AG10803 (cell line): Measurements from ENCODE around the gene NSG1.

Experiments used
- DNase-seq: peaks from one replicate; pipeline ENCODE4 v3.0.0; 2010; ENCODE audit warnings: low read depth
- H3K4me3 ChIP-seq: 2 replicates; pipeline ENCODE4 v1.5.1; 2011; ENCODE audit warnings: mild to moderate bottlenecking, low read length, control low read depth
- CTCF ChIP-seq: conservative IDR thresholded peaks from 2 replicates; pipeline ENCODE4 v1.5.1; 2011; ENCODE audit warnings: mild to moderate bottlenecking, low read length, control low read depth, inconsistent platforms

Gene NSG1

GRCh38 chr4:4391866-4392265 is 5.0 kb downstream of the NSG1 start:
- DNase-seq, result no peak
- TF ChIP-seq CTCF, result no peak
- no peak overlapping the region for H3K4me3 ChIP-seq

GRCh38 chr4:4392501-4393183 is 5.7 kb downstream of the NSG1 start:
- H3K4me3 ChIP-seq, result no peak overlapping the region
- no peak for TF ChIP-seq CTCF
- no peak for DNase-seq

GRCh38 chr4:4394644-4395043 is 7.7 kb downstream of the NSG1 start:
- no peak for TF ChIP-seq CTCF
- no peak for DNase-seq
- H3K4me3 ChIP-seq, result no peak overlapping the region

- no peak for DNase-seq
- no peak overlapping the region for H3K4me3 ChIP-seq
- TF ChIP-seq CTCF, result no peak
Observed at GRCh38 chr4:4395371-4395770, 8.5 kb downstream of the NSG1 start.

GRCh38 chr4:4395849-4396627 is 9.1 kb downstream of the NSG1 start:
- H3K4me3 ChIP-seq, result no peak overlapping the region
- DNase-seq, result peak; percentile 13
- TF ChIP-seq CTCF, result no peak

GRCh38 chr4:4396628-4397440 is 9.9 kb downstream of the NSG1 start:
- TF ChIP-seq CTCF, result no peak
- no peak overlapping the region for H3K4me3 ChIP-seq

More at GRCh38 chr4:4396628-4397440, 9.9 kb downstream of the NSG1 start:
- DNase-seq, result peak; percentile 24
